Spleen (tissue), 7 donors: Measurements from ENCODE around the gene RNPC3.

ENCODE experiments used
- CTCF ChIP-seq, 11 experiments: fragments of 200-600 bp in 7 of 11; fragments of 450-650 bp in 4 of 11; sonication (generic) in 4 of 11; IDR thresholded peaks in 8 of 11; conservative IDR thresholded peaks in 3 of 11; 1 replicate in 7 of 11; 2 replicates in 4 of 11; pipeline versions ENCODE4 v1.4.0 to v1.8.0; 2016 to 2021; ENCODE audit warnings: antibody characterized with exemption in 11 of 11, inconsistent platforms in 4 of 11, mild to moderate bottlenecking in 1 of 11
- POLR2A ChIP-seq, 3 donors: fragments of 450-650 bp; IDR thresholded peaks; one replicate each; pipeline ENCODE4 v1.5.1; 2017; ENCODE audit warnings: antibody characterized with exemption in 3 of 3, mild to moderate bottlenecking in 1 of 3
- donor health status: DM: no; HTN: no; CAD: no; lungs with moderate emphysema.
- donor health status: DM: no; HTN: no; CAD: no.
- donor health status: DM: no; HTN: no; CAD: no.

- TF ChIP-seq CTCF (IDR thresholded peaks at IDR 0.05 in 8 of 11, conservative IDR thresholded peaks at IDR 0.05 in 3 of 11) (no peak), POLR2A (IDR thresholded peaks at IDR 0.05) (no peak)
Measured at GRCh38 chr1:103477101-103477500, 48.4 kb upstream of the RNPC3 start.
